NT2/D1 (cell line): Measurements from ENCODE around the gene OSBPL10.

Source experiments
- SUZ12 ChIP-seq: IDR thresholded peaks from 2 replicates; pipeline ENCODE4 v1.6.1; 2011; ENCODE audit not compliant: insufficient read length, insufficient read depth; ENCODE audit errors: extremely low read depth
- YY1 ChIP-seq: IDR thresholded peaks from 2 replicates; pipeline ENCODE4 v1.6.1; 2011; ENCODE audit not compliant: insufficient read length, insufficient read depth
- ZNF274 ChIP-seq: IDR thresholded peaks from 2 replicates; pipeline ENCODE4 v1.6.1; 2011; ENCODE audit warnings: mild to moderate bottlenecking, low read depth, low read length

DNA sequence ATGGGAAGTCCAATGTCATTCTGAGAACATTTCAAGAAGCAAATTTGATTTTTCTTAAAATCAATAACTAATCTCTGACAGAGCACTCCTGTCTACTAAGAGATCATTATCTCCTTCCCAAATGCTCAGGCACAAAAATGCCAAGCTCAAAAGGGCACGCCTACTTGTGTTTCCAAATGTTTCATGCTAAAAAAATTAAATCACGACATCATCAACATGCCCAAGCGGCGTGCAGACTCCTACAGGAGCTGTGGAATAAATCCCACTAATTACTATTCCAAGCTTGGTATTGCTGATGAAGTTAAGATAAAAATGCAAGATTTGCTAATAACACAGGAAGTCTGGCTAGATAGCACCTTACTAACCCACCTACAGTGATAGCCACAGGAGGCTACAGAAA, 140.8 kb downstream of the OSBPL10 start:
- no peak for TF ChIP-seq ZNF274
- no peak for TF ChIP-seq YY1
- TF ChIP-seq SUZ12: no peak
